HG03135 (cell line): Measurements from ENCODE around the gene TEPSIN.

Source experiments
- ATAC-seq: cut with Tn5 transposase; IDR thresholded peaks from one replicate; pipeline ENCODE4 v1.9.1; 2021; ENCODE audit warnings: mild to moderate bottlenecking, moderate library complexity; ENCODE audit not compliant: unreplicated experiment

The TEPSIN gene

GRCh38 chr17:81200201-81200600, 38.7 kb downstream of the TEPSIN start:
- no peak for ATAC-seq

GRCh38 chr17:81199482-81199830, 39.4 kb downstream of the TEPSIN start:
- ATAC-seq: no peak

GRCh38 chr17:81198826-81199481, 39.9 kb downstream of the TEPSIN start:
- no peak for ATAC-seq

GRCh38 chr17:81197831-81198490, 40.9 kb downstream of the TEPSIN start:
- no peak for ATAC-seq

- no peak for ATAC-seq
Observed at GRCh38 chr17:81197409-81197795, 41.5 kb downstream of the TEPSIN start.

- no peak for ATAC-seq
Observed at GRCh38 chr17:81196505-81197408, 42.1 kb downstream of the TEPSIN start.

- ATAC-seq: no peak
Observed at GRCh38 chr17:81195941-81196495, 42.8 kb downstream of the TEPSIN start.

- ATAC-seq: no peak
Observed at GRCh38 chr17:81194941-81195901, 43.6 kb downstream of the TEPSIN start.

GRCh38 chr17:81194225-81194760, 44.6 kb downstream of the TEPSIN start:
- ATAC-seq: no peak

GRCh38 chr17:81193470-81194224, 45.2 kb downstream of the TEPSIN start:
- no peak for ATAC-seq

- ATAC-seq: no peak
Observed at GRCh38 chr17:81193051-81193410, 45.8 kb downstream of the TEPSIN start.

GRCh38 chr17:81192386-81193050, 46.3 kb downstream of the TEPSIN start:
- ATAC-seq: no peak

- ATAC-seq: no peak
Observed at GRCh38 chr17:81191646-81192045, 47.2 kb downstream of the TEPSIN start.

- no peak for ATAC-seq
Observed at GRCh38 chr17:81191116-81191515, 47.7 kb downstream of the TEPSIN start.

GRCh38 chr17:81190591-81190990, 48.3 kb downstream of the TEPSIN start:
- no peak for ATAC-seq

- ATAC-seq: no peak
Observed at GRCh38 chr17:81189670-81190530, 49.0 kb downstream of the TEPSIN start.

- ATAC-seq: no peak
Observed at GRCh38 chr17:81189016-81189415, 49.8 kb downstream of the TEPSIN start.

GRCh38 chr17:81188491-81188840, 50.4 kb downstream of the TEPSIN start:
- no peak for ATAC-seq
